ENCODE data around the gene CRY1. TPM values are rescaled to one million over a fixed set of nuclear protein-coding genes. Genes with fewer than 3 reads are reported as not detected.
A peak's percentile ranks its signal among the peaks of the same experiment; 100 is the strongest.

CRY1 gene
- polyA plus RNA-seq, 1 donor: 25.5 TPM

GRCh38 chr12:106975098-106975497 lies 118.3 kb downstream of the CRY1 start:
- no peaks in the 10 kb centered on the region for H3K27me3 ChIP-seq (ENCODE audit: control insufficient read depth, insufficient read depth, low read length)
- no peak overlapping the region for H3K4me3 ChIP-seq (ENCODE audit: low read length)
- H3K27ac ChIP-seq (ENCODE audit: low read length): no peak overlapping the region
- H3K9me3 ChIP-seq (ENCODE audit: control insufficient read depth, low read depth, low read length): no peaks in the 10 kb centered on the region
- no CpG with 5 or more reads among the region's 8 CpGs for WGBS (ENCODE audit: insufficient coverage, low lambda C conversion rate)
- H3K36me3 ChIP-seq (ENCODE audit: control insufficient read depth, insufficient read depth, low read length): peaks cover 12% of the 10 kb centered on the region
- peaks cover 25% of the 10 kb centered on the region for H3K4me1 ChIP-seq (ENCODE audit: control insufficient read depth, insufficient read depth, low read length)
- no peak for DNase-seq

GRCh38 chr12:106974511-106974910 lies 118.8 kb downstream of the CRY1 start:
- Histone ChIP-seq H3K36me3 (ENCODE audit: control insufficient read depth, insufficient read depth, low read length) (peaks cover 12% of the 10 kb centered on the region), H3K4me3 (ENCODE audit: low read length) (no peak overlapping the region), H3K27ac (ENCODE audit: low read length) (no peak overlapping the region), H3K4me1 (ENCODE audit: control insufficient read depth, insufficient read depth, low read length) (peaks cover 25% of the 10 kb centered on the region), H3K9me3 (ENCODE audit: control insufficient read depth, low read depth, low read length) (no peaks in the 10 kb centered on the region), H3K27me3 (ENCODE audit: control insufficient read depth, insufficient read depth, low read length) (no peaks in the 10 kb centered on the region)
- peak in 1 of 2 donors; percentile 47 for DNase-seq
- WGBS (ENCODE audit: insufficient coverage, low lambda C conversion rate): 44% methylated on average over 2 of the region's 3 CpGs

GRCh38 chr12:106973545-106973944 lies 119.8 kb downstream of the CRY1 start:
- Histone ChIP-seq H3K36me3 (ENCODE audit: control insufficient read depth, insufficient read depth, low read length) (peaks cover 16% of the 10 kb centered on the region), H3K9me3 (ENCODE audit: control insufficient read depth, low read depth, low read length) (no peaks in the 10 kb centered on the region), H3K4me1 (ENCODE audit: control insufficient read depth, insufficient read depth, low read length) (peaks cover 25% of the 10 kb centered on the region), H3K4me3 (ENCODE audit: low read length) (no peak overlapping the region), H3K27ac (ENCODE audit: low read length) (no peak overlapping the region), H3K27me3 (ENCODE audit: control insufficient read depth, insufficient read depth, low read length) (no peaks in the 10 kb centered on the region)
- DNase-seq: no peak

GRCh38 chr12:106971065-106971464 lies 122.3 kb downstream of the CRY1 start:
- Histone ChIP-seq H3K4me1 (ENCODE audit: control insufficient read depth, insufficient read depth, low read length) (peaks cover 12% of the 10 kb centered on the region), H3K36me3 (ENCODE audit: control insufficient read depth, insufficient read depth, low read length) (peaks cover 27% of the 10 kb centered on the region), H3K4me3 (ENCODE audit: low read length) (no peak overlapping the region), H3K27me3 (ENCODE audit: control insufficient read depth, insufficient read depth, low read length) (no peaks in the 10 kb centered on the region), H3K9me3 (ENCODE audit: control insufficient read depth, low read depth, low read length) (no peaks in the 10 kb centered on the region), H3K27ac (ENCODE audit: low read length) (no peak overlapping the region)
- DNase-seq: no peak
- WGBS (ENCODE audit: insufficient coverage, low lambda C conversion rate): no CpG with 5 or more reads among the region's 2 CpGs

- Histone ChIP-seq H3K9me3 (ENCODE audit: control insufficient read depth, low read depth, low read length) (no peaks in the 10 kb centered on the region), H3K4me3 (ENCODE audit: low read length) (no peak overlapping the region), H3K27ac (ENCODE audit: low read length) (no peak overlapping the region), H3K4me1 (ENCODE audit: control insufficient read depth, insufficient read depth, low read length) (no peaks in the 10 kb centered on the region), H3K27me3 (ENCODE audit: control insufficient read depth, insufficient read depth, low read length) (no peaks in the 10 kb centered on the region), H3K36me3 (ENCODE audit: control insufficient read depth, insufficient read depth, low read length) (peaks cover 19% of the 10 kb centered on the region)
- no peak for DNase-seq
- no CpG with 5 or more reads among the region's 2 CpGs for WGBS (ENCODE audit: insufficient coverage, low lambda C conversion rate)
These were observed 128.8 kb downstream of the CRY1 start for GRCh38 chr12:106964526-106964925.

- Histone ChIP-seq H3K27ac (ENCODE audit: low read length) (no peak overlapping the region), H3K27me3 (ENCODE audit: control insufficient read depth, insufficient read depth, low read length) (no peaks in the 10 kb centered on the region), H3K4me3 (ENCODE audit: low read length) (no peak overlapping the region), H3K4me1 (ENCODE audit: control insufficient read depth, insufficient read depth, low read length) (peaks cover 2% of the 10 kb centered on the region), H3K9me3 (ENCODE audit: control insufficient read depth, low read depth, low read length) (no peaks in the 10 kb centered on the region), H3K36me3 (ENCODE audit: control insufficient read depth, insufficient read depth, low read length) (peaks cover 6% of the 10 kb centered on the region)
- no peak for DNase-seq
- no CpG with 5 or more reads among the region's 3 CpGs for WGBS (ENCODE audit: insufficient coverage, low lambda C conversion rate)
These were observed 131.1 kb downstream of the CRY1 start for GRCh38 chr12:106962286-106962685.

GRCh38 chr12:106960443-106960842 lies 132.9 kb downstream of the CRY1 start:
- WGBS (ENCODE audit: insufficient coverage, low lambda C conversion rate): no CpG with 5 or more reads among the region's 3 CpGs

GRCh38 chr12:106957583-106957982 lies 135.8 kb downstream of the CRY1 start:
- Histone ChIP-seq H3K27me3 (ENCODE audit: control insufficient read depth, insufficient read depth, low read length) (no peaks in the 10 kb centered on the region), H3K4me1 (ENCODE audit: control insufficient read depth, insufficient read depth, low read length) (peaks cover 2% of the 10 kb centered on the region), H3K4me3 (ENCODE audit: low read length) (peak overlapping the region; percentile 99), H3K36me3 (ENCODE audit: control insufficient read depth, insufficient read depth, low read length) (peaks cover 4% of the 10 kb centered on the region), H3K9me3 (ENCODE audit: control insufficient read depth, low read depth, low read length) (peaks cover 3% of the 10 kb centered on the region), H3K27ac (ENCODE audit: low read length) (no peak overlapping the region)
- no CpG with 5 or more reads among the region's 1 CpG for WGBS (ENCODE audit: insufficient coverage, low lambda C conversion rate)
- DNase-seq: no peak

More at GRCh38 chr12:106960443-106960842, 132.9 kb downstream of the CRY1 start:
- H3K27ac ChIP-seq (ENCODE audit: low read length): no peak overlapping the region
- peaks cover 4% of the 10 kb centered on the region for H3K36me3 ChIP-seq (ENCODE audit: control insufficient read depth, insufficient read depth, low read length)
- H3K4me3 ChIP-seq (ENCODE audit: low read length): no peak overlapping the region
- no peaks in the 10 kb centered on the region for H3K9me3 ChIP-seq (ENCODE audit: control insufficient read depth, low read depth, low read length)
- no peak for DNase-seq
- H3K4me1 ChIP-seq (ENCODE audit: control insufficient read depth, insufficient read depth, low read length): peaks cover 2% of the 10 kb centered on the region
- H3K27me3 ChIP-seq (ENCODE audit: control insufficient read depth, insufficient read depth, low read length): no peaks in the 10 kb centered on the region

GRCh38 chr12:106956048-106956578 lies 137.2 kb downstream of the CRY1 start:
- H3K4me3 ChIP-seq (ENCODE audit: low read length): peak overlapping the region; percentile 99
- peak overlapping the region; percentile 90 for H3K27ac ChIP-seq (ENCODE audit: low read length)
- peaks cover 3% of the 10 kb centered on the region for H3K9me3 ChIP-seq (ENCODE audit: control insufficient read depth, low read depth, low read length)
- no peaks in the 10 kb centered on the region for H3K27me3 ChIP-seq (ENCODE audit: control insufficient read depth, insufficient read depth, low read length)
- WGBS (ENCODE audit: insufficient coverage, low lambda C conversion rate): no CpG with 5 or more reads among the region's 34 CpGs
- H3K36me3 ChIP-seq (ENCODE audit: control insufficient read depth, insufficient read depth, low read length): peaks cover 2% of the 10 kb centered on the region
- peaks cover 2% of the 10 kb centered on the region for H3K4me1 ChIP-seq (ENCODE audit: control insufficient read depth, insufficient read depth, low read length)
- peak in 1 of 2 donors; percentile 46 for DNase-seq

- no peaks in the 10 kb centered on the region for H3K27me3 ChIP-seq (ENCODE audit: control insufficient read depth, insufficient read depth, low read length)
- peak within 1 kb of the TSS; percentile 99 for H3K4me3 ChIP-seq (ENCODE audit: low read length)
- H3K4me1 ChIP-seq (ENCODE audit: control insufficient read depth, insufficient read depth, low read length): peaks cover 2% of the 10 kb centered on the region
- peak; percentile 94 to 95 for DNase-seq
- no CpG with 5 or more reads among the region's 88 CpGs for WGBS (ENCODE audit: insufficient coverage, low lambda C conversion rate)
- peak within 1 kb of the TSS; percentile 90 for H3K27ac ChIP-seq (ENCODE audit: low read length)
- H3K36me3 ChIP-seq (ENCODE audit: control insufficient read depth, insufficient read depth, low read length): peaks cover 2% of the 10 kb centered on the region
- peaks cover 3% of the 10 kb centered on the region for H3K9me3 ChIP-seq (ENCODE audit: control insufficient read depth, low read depth, low read length)
These were observed 137.8 kb downstream of the CRY1 start, which contains the start of gene TMEM263 for GRCh38 chr12:106955377-106956047. TMEM263 (plus strand) TSS chr12:106955907; CDS start chr12:106967117, 11,210 bp downstream.
